ENCODE data around the gene CACNA1G.

The CACNA1G gene

DNA sequence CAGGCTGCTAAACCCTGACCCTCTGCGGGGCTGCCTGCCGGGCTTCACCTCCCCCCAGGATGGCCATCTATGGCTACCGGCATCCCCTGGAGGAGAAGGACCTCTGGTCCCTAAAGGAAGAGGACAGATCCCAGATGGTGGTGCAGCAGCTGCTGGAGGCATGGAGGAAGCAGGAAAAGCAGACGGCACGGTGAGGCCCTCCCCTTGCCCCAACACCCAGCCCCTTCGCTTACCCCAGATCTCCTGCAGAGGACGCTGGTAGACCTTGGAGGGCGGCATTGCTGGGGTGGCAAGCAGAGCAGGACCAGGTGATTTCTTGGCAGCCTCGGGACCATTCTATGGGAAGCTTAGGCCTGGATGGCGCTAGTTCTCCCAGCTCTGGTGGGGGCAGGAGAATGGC, 98.7 kb downstream of the CACNA1G start:
- no peak for FAIRE-seq

DNA sequence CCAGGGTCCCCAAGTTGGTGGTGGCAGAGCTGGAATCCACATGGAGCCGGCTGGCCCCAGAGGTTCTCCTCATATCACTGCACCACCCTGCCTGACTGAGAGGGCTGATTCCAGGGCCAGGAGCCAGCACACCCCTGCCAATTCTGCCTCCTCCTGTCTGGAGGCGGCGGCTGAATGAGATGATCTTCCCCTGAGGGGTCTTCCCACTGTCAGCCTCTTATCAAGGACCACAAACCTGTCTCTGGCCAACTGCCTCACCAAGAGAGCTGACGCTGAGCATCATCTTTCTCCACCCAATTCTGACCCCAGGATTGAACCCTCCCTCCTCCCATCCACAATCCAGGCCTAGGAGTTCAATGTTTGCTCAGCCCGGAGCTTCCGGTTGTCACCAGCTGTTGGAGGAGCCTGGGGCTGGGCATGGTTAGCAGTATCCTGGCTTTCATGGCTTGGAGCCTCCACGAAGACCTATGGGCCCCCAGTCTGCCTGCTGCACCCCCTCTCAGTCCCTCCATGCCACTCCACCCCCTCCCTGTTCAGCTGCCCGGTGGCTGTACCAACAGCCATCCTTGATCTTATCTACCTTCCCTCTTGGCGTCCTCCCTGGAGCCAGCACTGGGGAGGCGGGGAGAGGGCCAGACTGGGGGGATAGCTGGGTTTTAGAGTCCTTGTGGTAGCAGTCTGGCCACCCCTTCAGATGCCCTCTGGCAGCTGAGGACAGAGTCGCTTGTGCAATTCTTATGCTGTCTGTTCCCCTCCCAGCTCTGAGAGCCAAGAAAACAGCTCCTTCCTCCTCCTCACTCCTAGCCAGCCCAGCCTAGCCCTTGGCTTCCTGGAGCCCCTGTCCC, 99.7 kb downstream of the CACNA1G start:
- no peak for FAIRE-seq

DNA sequence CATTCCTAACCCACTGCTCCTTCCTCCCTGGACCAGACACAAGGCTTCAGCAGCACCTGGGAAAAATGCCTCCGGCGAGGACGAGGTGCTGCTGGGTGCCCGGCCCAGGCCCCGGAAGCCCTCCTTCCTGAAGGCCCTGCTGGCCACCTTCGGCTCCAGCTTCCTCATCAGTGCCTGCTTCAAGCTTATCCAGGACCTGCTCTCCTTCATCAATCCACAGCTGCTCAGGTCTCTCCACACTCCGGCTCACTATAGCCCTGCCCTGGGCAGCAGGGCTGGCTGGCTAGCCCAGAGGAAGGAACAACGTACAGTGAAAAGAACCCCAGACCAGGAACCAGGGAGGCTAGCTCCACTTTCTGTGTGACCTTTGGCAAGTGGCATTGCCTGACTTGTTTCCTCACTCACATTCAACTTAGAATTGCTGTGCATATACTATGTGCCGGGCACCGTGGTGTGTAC, 100.4 kb downstream of the CACNA1G start:
- no peak for FAIRE-seq

- FAIRE-seq = no peak
Observed at GRCh38 chr17:50661348-50661747, 100.8 kb downstream of the CACNA1G start.

DNA sequence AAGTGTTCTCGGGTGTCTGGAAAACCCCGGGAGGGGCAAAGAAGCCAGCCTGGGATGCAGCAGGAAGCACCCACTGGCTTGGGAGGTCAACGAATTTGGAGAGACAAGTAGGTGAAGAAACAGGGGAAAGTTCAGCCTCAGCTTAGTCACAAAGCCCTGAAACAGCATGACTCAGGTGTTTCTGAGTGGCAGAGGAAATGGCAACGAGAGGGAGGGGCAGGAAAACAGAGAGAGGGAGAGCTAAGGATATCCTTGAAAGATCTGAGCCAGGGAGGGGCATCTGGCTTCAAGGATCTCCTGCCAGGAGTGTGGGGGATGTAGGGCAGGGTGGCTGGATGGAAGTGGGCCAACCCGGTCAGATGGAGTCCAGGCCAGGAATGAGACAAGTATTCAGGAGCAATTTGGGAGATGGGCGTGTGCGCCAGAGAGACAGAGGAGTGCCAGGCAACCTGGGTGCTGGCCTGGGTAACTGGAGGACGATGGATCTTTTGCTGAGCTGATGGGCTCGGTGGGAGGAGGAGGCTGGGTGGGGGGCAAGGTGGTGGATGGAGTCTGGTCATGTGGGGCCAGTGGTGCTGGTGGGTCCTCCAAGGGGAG, 101.4 kb downstream of the CACNA1G start:
- FAIRE-seq = no peak

DNA sequence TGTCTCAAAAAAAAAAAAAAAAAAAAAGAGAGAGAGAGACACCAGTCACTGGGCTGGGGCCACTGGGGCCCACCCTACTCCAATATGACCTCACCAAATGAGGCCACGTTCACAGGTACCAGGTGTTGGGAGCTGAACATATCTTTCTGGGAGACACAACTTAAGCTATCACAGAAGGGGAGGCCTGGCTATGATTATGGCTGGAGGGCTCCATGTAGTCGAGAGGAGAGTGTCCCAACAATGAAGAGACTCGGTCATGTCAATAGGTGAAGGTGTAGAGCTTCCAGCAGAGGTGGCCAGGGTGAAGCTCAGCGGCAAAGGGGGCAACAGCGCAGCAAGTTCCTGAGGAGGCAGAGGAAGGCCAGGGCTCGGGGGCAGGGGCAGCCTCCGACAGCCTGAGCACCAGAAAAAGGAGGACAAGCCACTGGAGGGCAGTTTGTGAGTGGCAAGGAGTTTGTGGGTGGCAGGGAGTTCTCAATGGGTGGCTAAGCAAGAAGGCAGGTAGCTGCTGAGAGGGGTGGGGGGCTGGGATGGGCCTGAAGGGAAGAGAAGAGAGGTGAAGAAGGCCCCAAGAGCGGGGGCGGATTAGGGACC, 102.2 kb downstream of the CACNA1G start:
- no peak for FAIRE-seq

GRCh38 chr17:50663812-50664374, 103.4 kb downstream of the CACNA1G start:
- FAIRE-seq = no peak

- no peak for FAIRE-seq
Observed at GRCh38 chr17:50664788-50665458, 104.4 kb downstream of the CACNA1G start.

GRCh38 chr17:50665838-50666237, 105.3 kb downstream of the CACNA1G start:
- no peak for FAIRE-seq

DNA sequence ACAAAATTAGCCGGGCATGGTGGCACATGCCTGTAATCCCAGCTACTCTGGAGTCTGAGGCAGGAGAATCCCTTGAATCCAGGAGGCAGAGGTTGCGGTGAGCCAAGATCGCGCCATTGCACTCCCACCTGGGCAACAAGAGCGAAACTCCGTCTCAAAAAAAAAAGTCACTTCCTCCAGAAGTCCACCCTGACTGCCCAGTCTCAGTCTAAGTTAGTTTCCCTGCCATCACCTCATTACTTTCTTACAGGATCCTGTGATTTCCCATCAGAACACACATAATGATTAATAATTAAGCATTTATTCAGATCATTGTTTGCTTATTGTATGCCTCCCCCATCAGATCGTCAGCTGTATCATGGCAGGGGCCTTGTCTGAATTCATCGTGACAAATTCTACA, 105.8 kb downstream of the CACNA1G start:
- FAIRE-seq = no peak

- no peak for FAIRE-seq
Observed at GRCh38 chr17:50667259-50668024, 106.9 kb downstream of the CACNA1G start.

DNA sequence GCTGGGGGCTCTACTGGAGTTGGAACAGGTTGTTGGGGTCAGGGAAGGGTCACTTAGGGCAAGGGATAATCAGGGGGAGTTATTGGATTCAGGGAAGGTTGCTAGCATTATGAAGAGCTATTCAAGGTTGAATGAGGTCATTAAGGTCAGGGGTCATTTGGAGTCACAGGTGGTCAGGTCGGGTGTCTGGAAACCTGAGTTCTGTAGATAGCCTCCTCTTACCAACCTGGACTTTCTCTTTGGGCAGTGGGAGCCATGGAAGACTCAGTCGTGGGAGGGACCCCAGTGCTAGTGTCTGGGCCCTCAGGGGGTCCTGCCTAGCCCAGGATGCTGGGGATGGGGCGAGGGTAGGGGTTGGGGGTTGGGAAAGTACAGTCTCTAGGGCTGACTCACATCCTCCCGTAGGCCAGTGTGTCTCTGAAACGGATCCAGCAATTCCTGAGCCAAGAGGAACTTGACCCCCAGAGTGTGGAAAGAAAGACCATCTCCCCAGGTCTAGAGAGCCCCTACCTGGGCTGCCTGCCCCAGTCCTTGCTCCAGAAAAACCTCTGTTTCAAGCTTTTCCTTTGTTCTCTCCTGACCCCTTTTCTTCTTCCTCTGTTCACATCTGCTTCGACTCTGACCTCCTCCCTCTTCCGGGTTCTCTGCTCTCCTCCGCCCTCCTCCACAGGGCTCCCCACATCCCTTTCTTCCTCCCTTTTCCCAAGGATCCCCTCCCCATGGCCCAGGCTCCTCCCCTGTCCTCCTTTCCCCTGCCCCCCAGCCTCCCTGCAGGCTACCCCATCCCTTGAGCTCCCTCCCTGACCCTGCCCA, 107.7 kb downstream of the CACNA1G start:
- no peak for FAIRE-seq

- no peak for FAIRE-seq
Observed at GRCh38 chr17:50668838-50669581, 108.5 kb downstream of the CACNA1G start.

DNA sequence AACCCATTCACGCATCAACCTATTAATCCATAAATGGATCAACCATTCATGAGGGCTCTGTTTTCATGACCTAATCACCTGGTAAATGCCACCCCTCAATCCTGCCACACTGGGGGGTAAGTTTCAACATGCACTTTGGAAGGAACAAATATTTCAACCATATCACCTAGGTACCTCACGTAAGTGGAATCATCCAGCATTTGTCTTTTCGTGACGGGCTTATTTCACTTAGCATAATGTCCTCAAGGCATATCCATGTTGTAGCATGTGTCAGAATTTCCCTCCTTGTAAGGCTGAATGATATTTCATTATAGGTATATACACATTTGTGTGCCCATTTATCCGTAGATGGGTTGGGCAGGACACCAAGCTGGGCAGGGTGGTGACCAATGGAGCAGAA, 111.6 kb downstream of the CACNA1G start:
- FAIRE-seq = no peak

- no peak for FAIRE-seq
Observed at GRCh38 chr17:50672831-50673551, 112.5 kb downstream of the CACNA1G start.

- no peak for FAIRE-seq
Observed at GRCh38 chr17:50675190-50675589, 114.7 kb downstream of the CACNA1G start.

DNA sequence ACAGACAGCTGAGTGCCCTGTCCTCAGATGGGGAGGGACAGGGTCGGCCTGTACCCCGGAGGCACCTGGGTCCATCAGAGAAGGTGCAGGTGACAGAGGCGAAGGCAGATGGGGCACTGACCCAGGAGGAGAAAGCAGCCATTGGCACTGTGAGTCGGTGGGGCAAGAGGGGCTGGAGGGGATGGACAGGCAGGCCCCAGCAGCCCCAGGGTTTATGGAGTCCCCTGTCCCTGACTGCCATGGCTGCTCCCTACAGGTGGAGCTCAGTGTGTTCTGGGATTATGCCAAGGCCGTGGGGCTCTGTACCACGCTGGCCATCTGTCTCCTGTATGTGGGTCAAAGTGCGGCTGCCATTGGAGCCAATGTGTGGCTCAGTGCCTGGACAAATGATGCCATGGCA, 115.1 kb downstream of the CACNA1G start:
- no peak for FAIRE-seq

DNA sequence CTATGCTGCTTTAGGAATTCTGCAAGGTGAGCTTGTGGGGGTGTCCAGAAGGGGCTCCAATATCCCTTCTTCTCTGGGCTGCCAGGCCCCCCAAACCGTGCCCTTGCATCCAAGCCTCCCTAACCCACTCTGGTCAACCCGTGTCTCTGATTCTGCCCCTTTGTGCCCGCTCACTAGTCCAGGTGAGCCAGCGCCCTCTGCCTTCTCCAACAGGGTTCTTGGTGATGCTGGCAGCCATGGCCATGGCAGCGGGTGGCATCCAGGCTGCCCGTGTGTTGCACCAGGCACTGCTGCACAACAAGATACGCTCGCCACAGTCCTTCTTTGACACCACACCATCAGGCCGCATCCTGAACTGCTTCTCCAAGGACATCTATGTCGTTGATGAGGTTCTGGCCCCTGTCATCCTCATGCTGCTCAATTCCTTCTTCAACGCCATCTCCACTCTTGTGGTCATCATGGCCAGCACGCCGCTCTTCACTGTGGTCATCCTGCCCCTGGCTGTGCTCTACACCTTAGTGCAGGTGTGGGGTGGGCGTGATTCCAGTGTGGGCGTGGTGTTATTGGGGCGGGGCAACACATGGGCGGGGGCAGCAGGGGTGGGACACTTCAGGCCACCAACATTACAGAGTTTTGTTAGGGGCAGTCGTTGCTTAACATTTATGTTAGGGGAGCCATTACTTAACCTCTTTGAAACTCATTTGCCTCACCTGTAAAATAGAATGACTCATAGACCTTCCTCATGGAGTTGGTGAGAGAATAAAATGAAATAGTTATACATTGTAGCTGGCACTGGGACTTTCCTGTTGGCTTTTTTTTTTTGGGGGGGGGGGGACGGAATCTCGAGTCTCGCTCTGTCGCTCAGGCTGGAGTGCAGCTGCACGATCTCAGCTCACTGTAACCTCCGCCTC, 115.8 kb downstream of the CACNA1G start:
- FAIRE-seq = no peak
